Esophagus muscularis mucosa (tissue), 4 donors: ENCODE data around the gene DNM3. TPM values are rescaled to one million over a fixed set of nuclear protein-coding genes. Genes with fewer than 3 reads are reported as not detected.

Experiments used
- DNase-seq: peaks from one replicate; pipeline ENCODE4 v3.0.0-alpha.2; 2017; ENCODE audit errors: extremely low spot score
- H3K27ac ChIP-seq, 4 donors: fragments of 200-600 bp; sonication (generic); replicated peaks in 1 of 4; 1 replicate in 3 of 4; 2 replicates in 1 of 4; pipeline ENCODE4 v1.5.1; 2016 to 2019; ENCODE audit warnings: mild to moderate bottlenecking in 1 of 4
- H3K27me3 ChIP-seq, 4 donors: fragments of 200-600 bp; sonication (generic); one replicate each; pipeline versions ENCODE4 v1.5.1 to v1.6.0; 2016 to 2019
- H3K36me3 ChIP-seq, 4 donors: fragments of 200-600 bp; sonication (generic); one replicate each; pipeline ENCODE4 v1.5.1; 2016 to 2019
- H3K4me1 ChIP-seq, 4 donors: fragments of 200-600 bp; sonication (generic); one replicate each; pipeline ENCODE4 v1.5.1; 2016 to 2019
- H3K4me3 ChIP-seq, 4 donors: fragments of 200-600 bp; sonication (generic); 1 replicate in 2 of 4; 2 replicates in 2 of 4; pipeline ENCODE4 v1.5.1; 2016 to 2019; ENCODE audit warnings: mild to moderate bottlenecking in 4 of 4, moderate library complexity in 1 of 4
- H3K9me3 ChIP-seq, 4 donors: fragments of 200-600 bp; sonication (generic); 1 replicate in 3 of 4; 2 replicates in 1 of 4; pipeline ENCODE4 v1.5.1; 2016 to 2019
- EP300 ChIP-seq: sonication (generic); formaldehyde crosslinking; IDR thresholded peaks from one replicate; pipeline ENCODE4 v1.6.1; 2017; ENCODE audit warnings: antibody characterized with exemption
- POLR2A ChIP-seq: fragments of 450-650 bp; IDR thresholded peaks from one replicate; pipeline ENCODE4 v1.6.1; 2017; ENCODE audit warnings: antibody characterized with exemption, moderate library complexity, mild to moderate bottlenecking, low read depth
- POLR2AphosphoS5 ChIP-seq, 2 donors: sonication (generic); formaldehyde crosslinking; IDR thresholded peaks; one replicate each; pipeline ENCODE4 v1.6.1; 2017; ENCODE audit warnings: antibody characterized with exemption in 2 of 2
- WGBS: methylation state at CpG from one replicate; pipeline ENCODE4 v1.1.5; 2018; 5-methylcytosine and 5-hydroxymethylcytosine counted together
- intact Hi-C: fragments of 100-400 bp; cut with DNase I; formaldehyde crosslinking; loops from one replicate; pipeline ENCODE4 v1.15.1; 2023
- total RNA-seq, 4 donors: library from RNA; depleted of rRNA; stranded (reverse); fragments of >200 nt; gene quantifications; one replicate each; pipeline versions ENCODE4 v1.1.0 to v1.2.1, GENCODE V29; 2016
- TF ChIP-seq, protein P1 (sequence below), 3 experiments: fragments of 200-600 bp in 2 of 3; fragments of 450-650 bp in 1 of 3; sonication (generic) in 2 of 3; IDR thresholded peaks; one replicate each; pipeline ENCODE4 v1.5.1; 2017 to 2019; ENCODE audit warnings: antibody characterized with exemption in 3 of 3, mild to moderate bottlenecking in 2 of 3, moderate library complexity in 1 of 3

Gene DNM3
- total RNA-seq, 4 donors from 2014 or later: 3.3 to 6.4 (median 3.9) TPM

DNA sequence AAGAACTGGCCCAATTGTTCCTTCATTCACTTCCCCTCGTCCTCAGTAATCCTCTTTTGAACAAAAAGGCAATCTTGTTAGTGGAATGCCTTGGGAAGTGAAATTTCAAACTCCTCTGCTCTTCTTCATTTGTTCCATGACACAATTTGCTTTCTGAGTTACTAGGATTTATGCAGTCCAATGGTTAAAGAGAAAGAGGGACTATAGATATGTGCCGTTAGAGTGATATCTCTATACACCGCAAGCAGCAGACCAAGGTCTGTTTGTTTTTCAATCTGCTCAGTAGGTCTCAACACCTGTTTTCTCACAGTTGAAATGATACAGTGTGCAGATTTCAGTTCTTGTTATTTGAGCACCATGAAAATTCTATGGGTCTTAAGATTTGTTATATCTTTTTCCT, 244.0 kb downstream of the DNM3 start:
- no peaks in the 10 kb centered on the region for H3K9me3 ChIP-seq
- no peak overlapping the region for H3K27ac ChIP-seq
- no peak overlapping the region for H3K4me3 ChIP-seq
- DNase-seq: no peak
- H3K36me3 ChIP-seq: no peaks in the 10 kb centered on the region
- H3K27me3 ChIP-seq: no peaks in the 10 kb centered on the region
- TF ChIP-seq, protein P1, sequence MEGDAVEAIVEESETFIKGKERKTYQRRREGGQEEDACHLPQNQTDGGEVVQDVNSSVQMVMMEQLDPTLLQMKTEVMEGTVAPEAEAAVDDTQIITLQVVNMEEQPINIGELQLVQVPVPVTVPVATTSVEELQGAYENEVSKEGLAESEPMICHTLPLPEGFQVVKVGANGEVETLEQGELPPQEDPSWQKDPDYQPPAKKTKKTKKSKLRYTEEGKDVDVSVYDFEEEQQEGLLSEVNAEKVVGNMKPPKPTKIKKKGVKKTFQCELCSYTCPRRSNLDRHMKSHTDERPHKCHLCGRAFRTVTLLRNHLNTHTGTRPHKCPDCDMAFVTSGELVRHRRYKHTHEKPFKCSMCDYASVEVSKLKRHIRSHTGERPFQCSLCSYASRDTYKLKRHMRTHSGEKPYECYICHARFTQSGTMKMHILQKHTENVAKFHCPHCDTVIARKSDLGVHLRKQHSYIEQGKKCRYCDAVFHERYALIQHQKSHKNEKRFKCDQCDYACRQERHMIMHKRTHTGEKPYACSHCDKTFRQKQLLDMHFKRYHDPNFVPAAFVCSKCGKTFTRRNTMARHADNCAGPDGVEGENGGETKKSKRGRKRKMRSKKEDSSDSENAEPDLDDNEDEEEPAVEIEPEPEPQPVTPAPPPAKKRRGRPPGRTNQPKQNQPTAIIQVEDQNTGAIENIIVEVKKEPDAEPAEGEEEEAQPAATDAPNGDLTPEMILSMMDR (IDR thresholded peaks at IDR 0.05): no peak
- TF ChIP-seq POLR2A: no peak
- TF ChIP-seq POLR2AphosphoS5 (IDR thresholded peaks at IDR 0.05): no peak
- TF ChIP-seq EP300: no peak
- 91% methylated on average over 3 of the region's 3 CpGs for WGBS
- H3K4me1 ChIP-seq: no peaks in the 10 kb centered on the region
- intact Hi-C loops: no loop called here

DNA sequence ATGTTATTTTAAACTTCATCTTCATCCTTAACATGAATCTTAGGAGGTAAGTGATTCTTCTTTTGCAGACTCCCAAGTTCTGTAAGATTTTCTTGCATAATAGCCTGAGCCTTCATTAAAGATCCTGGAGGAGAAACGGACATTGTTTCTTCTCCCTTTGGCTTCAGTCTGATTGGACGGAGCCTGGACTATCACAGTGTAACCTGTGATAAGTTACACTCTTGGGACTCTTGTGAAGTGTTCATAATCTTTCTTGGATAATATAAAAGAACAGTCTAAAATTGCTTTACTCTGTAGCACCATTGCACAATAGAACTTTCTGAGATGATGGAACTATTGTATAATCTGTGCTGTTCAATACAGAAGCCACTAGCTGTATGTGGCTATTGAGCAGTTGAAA, 244.8 kb downstream of the DNM3 start:
- no peak overlapping the region for H3K4me3 ChIP-seq
- intact Hi-C loops: no loop called here
- TF ChIP-seq, protein P1 (IDR thresholded peaks at IDR 0.05): no peak
- TF ChIP-seq POLR2AphosphoS5 (IDR thresholded peaks at IDR 0.05) (no peak), EP300 (no peak), POLR2A (no peak)
- no peak for DNase-seq
- H3K4me1 ChIP-seq: no peaks in the 10 kb centered on the region
- H3K27ac ChIP-seq: no peak overlapping the region
- WGBS: 85% methylated on average over 2 of the region's 2 CpGs
- no peaks in the 10 kb centered on the region for H3K36me3 ChIP-seq
- H3K27me3 ChIP-seq: no peaks in the 10 kb centered on the region
- no peaks in the 10 kb centered on the region for H3K9me3 ChIP-seq

DNA sequence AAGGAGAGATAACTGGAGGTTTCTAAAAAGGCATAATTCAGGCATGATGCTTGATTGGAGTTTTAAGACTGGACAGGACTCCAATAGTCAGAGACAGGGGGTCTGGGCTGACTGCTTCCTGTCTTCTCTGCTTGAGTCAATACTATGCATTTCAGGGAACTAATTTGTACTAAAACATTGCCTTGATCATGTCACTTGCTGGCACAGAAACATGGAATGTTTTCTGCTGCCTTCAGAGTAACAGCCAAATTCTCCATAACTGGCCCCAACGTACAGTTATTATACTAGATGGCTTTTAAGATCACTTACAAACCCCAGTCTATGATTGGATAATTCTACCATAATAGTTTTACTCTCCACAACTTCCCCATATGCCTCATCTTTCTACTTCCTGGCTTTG, 247.0 kb downstream of the DNM3 start:
- WGBS: 65% methylated on average over 1 of the region's 1 CpG
- TF ChIP-seq EP300 (no peak), POLR2A (no peak), POLR2AphosphoS5 (IDR thresholded peaks at IDR 0.05) (no peak)
- TF ChIP-seq, protein P1 (IDR thresholded peaks at IDR 0.05): no peak
- Histone ChIP-seq H3K27me3 (no peaks in the 10 kb centered on the region), H3K27ac (no peak overlapping the region), H3K4me1 (no peaks in the 10 kb centered on the region), H3K36me3 (no peaks in the 10 kb centered on the region), H3K4me3 (no peak overlapping the region), H3K9me3 (no peaks in the 10 kb centered on the region)
- intact Hi-C loops: loop anchor here (1.0 kb wide), 1 partner anchor 312 kb away; no protein-coding TSS in a partner anchor
- no peak for DNase-seq

DNA sequence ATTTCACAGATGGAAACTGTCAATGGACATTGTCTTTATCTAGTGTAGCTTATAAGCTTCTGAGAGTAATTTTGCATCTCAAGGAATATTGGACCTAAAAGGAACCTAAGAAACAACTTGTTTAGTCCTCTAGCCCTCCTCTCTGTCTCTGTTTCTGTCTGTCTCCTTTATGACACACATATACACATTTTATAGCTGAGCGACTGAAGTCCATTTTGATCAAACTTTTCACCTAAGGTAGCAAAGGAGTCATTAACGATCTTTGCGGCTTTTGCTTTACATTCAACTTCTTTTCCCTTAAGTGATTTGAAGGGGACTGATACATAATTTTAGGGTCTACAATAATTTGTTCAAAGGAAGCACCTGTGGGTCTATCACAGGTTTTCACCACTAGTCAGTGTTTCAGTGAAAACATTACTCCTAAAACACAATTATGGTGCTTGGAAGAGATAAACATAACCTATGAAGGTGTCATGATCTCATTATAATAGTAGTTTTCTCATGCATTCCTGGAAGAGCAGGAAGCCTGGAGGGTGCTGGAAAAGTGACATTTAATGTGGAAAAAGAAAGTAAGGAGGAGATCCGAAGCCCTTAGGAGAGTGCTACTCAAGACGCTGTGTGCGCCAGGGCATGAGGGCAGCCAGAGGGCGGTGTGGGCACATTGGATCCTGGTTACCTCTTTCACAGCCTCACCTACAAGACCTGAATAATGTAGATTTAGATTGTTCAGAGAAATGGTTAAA, 248.6 kb downstream of the DNM3 start:
- TF ChIP-seq POLR2AphosphoS5 (IDR thresholded peaks at IDR 0.05): no peak
- TF ChIP-seq, protein P1 (IDR thresholded peaks at IDR 0.05): peak; percentile 75 to 79 (median 75)
- WGBS: 61% methylated on average over 7 of the region's 7 CpGs
- no peaks in the 10 kb centered on the region for H3K36me3 ChIP-seq
- H3K9me3 ChIP-seq: no peaks in the 10 kb centered on the region
- no peak for DNase-seq
- intact Hi-C loops: loop anchor here (5.0 kb wide), 1 partner anchor 352 kb away; the partner anchor contains the start of gene PIGC
- no peaks in the 10 kb centered on the region for H3K4me1 ChIP-seq
- H3K4me3 ChIP-seq: no peak overlapping the region
- H3K27me3 ChIP-seq: no peaks in the 10 kb centered on the region
- no peak overlapping the region for H3K27ac ChIP-seq

DNA sequence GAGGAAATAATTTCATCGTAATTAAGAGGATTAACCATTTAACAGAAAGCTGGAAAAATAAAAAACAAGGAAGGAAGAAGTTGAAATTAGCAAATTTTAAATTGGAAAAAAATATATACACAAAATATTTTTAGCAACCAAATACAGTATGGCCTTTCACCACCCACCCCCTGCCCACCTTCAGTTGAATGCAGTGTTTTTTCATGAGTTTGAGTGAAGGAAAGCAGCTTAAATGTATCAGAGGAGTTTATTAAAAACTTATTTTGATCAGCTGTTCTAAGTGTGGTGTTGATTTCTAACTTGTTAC, 249.2 kb downstream of the DNM3 start:
- no peak overlapping the region for H3K4me3 ChIP-seq
- no peak for DNase-seq
- H3K27me3 ChIP-seq: no peaks in the 10 kb centered on the region
- 37% methylated on average over 1 of the region's 1 CpG for WGBS
- H3K9me3 ChIP-seq: no peaks in the 10 kb centered on the region
- H3K4me1 ChIP-seq: no peaks in the 10 kb centered on the region
- intact Hi-C loops: loop anchor here (5.0 kb wide), 1 partner anchor 352 kb away; the partner anchor contains the start of gene PIGC
- no peak for TF ChIP-seq EP300
- TF ChIP-seq POLR2A: no peak
- TF ChIP-seq, protein P1 (IDR thresholded peaks at IDR 0.05): no peak
- TF ChIP-seq POLR2AphosphoS5 (IDR thresholded peaks at IDR 0.05): no peak
- H3K36me3 ChIP-seq: no peaks in the 10 kb centered on the region
- no peak overlapping the region for H3K27ac ChIP-seq
